Mucosa of descending colon (tissue), 3 donors: ENCODE results near the gene TTC8. TPM values are rescaled to one million over a fixed set of nuclear protein-coding genes. Genes with fewer than 3 reads are reported as not detected.

Experiments used
- ATAC-seq: fragments of 200-7000 bp; cut with Tn5 transposase; one replicate; pipeline ENCODE4 v1.9.1; 2020; ENCODE audit warnings: mild to moderate bottlenecking, moderate library complexity
- DNase-seq, 3 donors: peaks; one replicate each; pipeline ENCODE4 v3.0.0-alpha.2; 2020
- H3K36me3 ChIP-seq: fragments of 200-600 bp; one replicate; pipeline ENCODE4 v1.8.0; 2021; ENCODE audit warnings: low read depth, mild to moderate bottlenecking
- H3K4me1 ChIP-seq: fragments of 200-600 bp; one replicate; pipeline ENCODE4 v1.8.0; 2021; ENCODE audit warnings: low read depth, mild to moderate bottlenecking
- H3K4me3 ChIP-seq: fragments of 200-600 bp; one replicate; pipeline ENCODE4 v1.8.0; 2021; ENCODE audit warnings: mild to moderate bottlenecking
- H3K9me3 ChIP-seq: fragments of 200-600 bp; one replicate; pipeline ENCODE4 v1.8.0; 2021; ENCODE audit warnings: mild to moderate bottlenecking
- CTCF ChIP-seq: fragments of 200-600 bp; IDR thresholded peaks from one replicate; pipeline ENCODE4 v1.8.0; 2022; ENCODE audit warnings: antibody characterized with exemption, mild to moderate bottlenecking
- intact Hi-C, 2 donors: fragments of 100-400 bp; cut with DNase I in 1 of 2; cut with micrococcal nuclease in 1 of 2; formaldehyde crosslinking; loops; one replicate each; pipeline versions ENCODE4 v1.11.0 to v1.11.1; 2022; cut with DNase I, micrococcal nuclease
- total RNA-seq, 3 donors: library from RNA; stranded (reverse); fragmentation: NEBNext Ultra II Directional in 2 of 3; extraction: Animal tissue kit (Norgen Biotek cat#: 25700) in 2 of 3; gene quantifications; one replicate each; pipeline versions ENCODE4 v1.2.1 to v1.2.4, GENCODE V29; 2021 to 2023
- donor health status: DM: no; HTN: no; CAD: no; lungs with moderate emphysema.
- donor health status: DM: no; HTN: no; CAD: no.
- donor health status: DM: no; HTN: yes; CAD: no.

Gene TTC8
- total RNA-seq, 3 donors from 2014 or later: 12.5 to 20.2 (median 14.1) TPM

- no peak for DNase-seq
- intact Hi-C loops: no loop called here
- Histone ChIP-seq H3K9me3 (no peaks in the 10 kb centered on the region), H3K4me3 (no peak overlapping the region), H3K36me3 (no peaks in the 10 kb centered on the region), H3K4me1 (no peaks in the 10 kb centered on the region)
- TF ChIP-seq CTCF: no peak
- ATAC-seq: no peak
These were observed 20.6 kb downstream of the TTC8 start for GRCh38 chr14:88844980-88845491.

GRCh38 chr14:88848571-88848970, 24.1 kb downstream of the TTC8 start:
- intact Hi-C loops: no loop called here
- TF ChIP-seq CTCF: no peak
- ATAC-seq (no peak), DNase-seq (no peak)
- no peaks in the 10 kb centered on the region for H3K36me3 ChIP-seq
- H3K4me3 ChIP-seq: no peak overlapping the region
- no peaks in the 10 kb centered on the region for H3K4me1 ChIP-seq
- no peaks in the 10 kb centered on the region for H3K9me3 ChIP-seq

GRCh38 chr14:88849716-88850115, 25.3 kb downstream of the TTC8 start:
- H3K36me3 ChIP-seq: no peaks in the 10 kb centered on the region
- H3K4me3 ChIP-seq: no peak overlapping the region
- DNase-seq (no peak), ATAC-seq (no peak)
- TF ChIP-seq CTCF: no peak
- H3K9me3 ChIP-seq: no peaks in the 10 kb centered on the region
- intact Hi-C loops: no loop called here
- H3K4me1 ChIP-seq: no peaks in the 10 kb centered on the region

GRCh38 chr14:88851587-88851986, 27.1 kb downstream of the TTC8 start:
- intact Hi-C loops: no loop called here
- H3K9me3 ChIP-seq: no peaks in the 10 kb centered on the region
- DNase-seq (no peak), ATAC-seq (no peak)
- H3K4me1 ChIP-seq: no peaks in the 10 kb centered on the region
- no peak overlapping the region for H3K4me3 ChIP-seq
- no peaks in the 10 kb centered on the region for H3K36me3 ChIP-seq
- TF ChIP-seq CTCF: no peak

GRCh38 chr14:88852632-88853031, 28.2 kb downstream of the TTC8 start:
- TF ChIP-seq CTCF: no peak
- DNase-seq (no peak), ATAC-seq (no peak)
- no peak overlapping the region for H3K4me3 ChIP-seq
- no peaks in the 10 kb centered on the region for H3K9me3 ChIP-seq
- intact Hi-C loops: no loop called here
- no peaks in the 10 kb centered on the region for H3K4me1 ChIP-seq
- H3K36me3 ChIP-seq: no peaks in the 10 kb centered on the region

GRCh38 chr14:88853129-88853528, 28.7 kb downstream of the TTC8 start:
- no peak for TF ChIP-seq CTCF
- no peaks in the 10 kb centered on the region for H3K9me3 ChIP-seq
- no peak overlapping the region for H3K4me3 ChIP-seq
- intact Hi-C loops: no loop called here
- DNase-seq (no peak), ATAC-seq (no peak)
- no peaks in the 10 kb centered on the region for H3K4me1 ChIP-seq
- H3K36me3 ChIP-seq: no peaks in the 10 kb centered on the region
